COR-L47 (cell line): Measurements from ENCODE around the gene CMIP.

Source experiments
- DNase-seq: peaks from one replicate; lab custom pipeline; 2025; lab: John Stamatoyannopoulos, UW

Gene CMIP

DNA sequence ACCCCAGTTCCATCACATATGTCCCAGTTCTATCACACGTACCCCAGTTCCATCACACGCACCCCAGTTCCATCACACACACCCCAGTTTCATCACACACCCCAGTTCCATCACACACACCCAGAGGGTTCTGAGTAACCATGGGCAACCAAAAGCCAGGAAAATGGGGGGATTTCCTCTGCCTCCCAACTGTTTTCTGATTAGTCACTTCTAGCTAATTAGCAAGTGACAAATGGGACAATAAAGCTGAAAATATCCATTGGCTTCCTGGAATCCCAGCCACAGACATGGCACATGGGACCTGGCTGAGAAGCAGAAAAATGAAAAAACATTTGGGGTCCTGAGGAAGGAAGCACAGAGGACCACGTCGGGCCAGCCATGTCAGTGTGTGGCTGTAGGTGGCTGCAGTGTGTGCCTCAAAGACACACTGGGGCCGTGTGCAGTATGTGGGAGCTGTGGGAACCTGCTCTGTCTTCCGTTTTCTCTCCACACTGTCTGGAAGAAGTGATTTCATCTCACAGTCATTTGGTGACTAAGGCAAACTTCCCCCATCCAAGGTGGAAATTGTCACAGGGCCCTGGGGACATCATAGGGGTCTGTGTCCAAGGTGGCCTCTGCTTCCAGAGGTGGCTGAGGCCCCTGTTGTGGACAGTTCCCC is 106.7 kb downstream of the CMIP start:
- DNase-seq, result no peak

DNA sequence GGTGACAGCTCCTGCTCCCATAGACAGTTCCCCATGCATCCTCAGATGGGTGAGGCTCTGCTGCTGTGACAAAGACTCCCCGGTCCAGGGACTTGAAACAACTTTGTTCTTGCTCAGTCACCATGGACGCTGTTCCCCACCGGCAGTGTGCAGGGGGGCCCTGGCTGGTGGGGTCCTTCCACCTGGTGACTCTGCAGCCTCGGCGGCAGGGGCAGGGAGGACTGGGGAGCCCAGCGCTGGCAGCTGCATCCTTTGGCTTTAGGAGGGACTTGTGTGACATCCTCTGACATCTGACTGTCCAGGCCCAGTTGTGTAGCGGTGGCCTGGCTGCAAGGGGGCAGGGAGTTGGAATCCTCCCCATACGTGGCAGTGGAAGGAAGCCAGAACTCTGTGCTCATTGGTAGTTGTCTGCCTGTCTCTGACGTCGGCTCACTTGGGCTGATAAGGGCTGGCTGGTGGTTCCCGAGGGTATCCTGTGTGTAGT is 107.3 kb downstream of the CMIP start:
- DNase-seq, result no peak

- DNase-seq, result no peak
These were observed 108.1 kb downstream of the CMIP start for GRCh38 chr16:81552743-81553079.

GRCh38 chr16:81553080-81553813 is 108.6 kb downstream of the CMIP start:
- no peak for DNase-seq

DNA sequence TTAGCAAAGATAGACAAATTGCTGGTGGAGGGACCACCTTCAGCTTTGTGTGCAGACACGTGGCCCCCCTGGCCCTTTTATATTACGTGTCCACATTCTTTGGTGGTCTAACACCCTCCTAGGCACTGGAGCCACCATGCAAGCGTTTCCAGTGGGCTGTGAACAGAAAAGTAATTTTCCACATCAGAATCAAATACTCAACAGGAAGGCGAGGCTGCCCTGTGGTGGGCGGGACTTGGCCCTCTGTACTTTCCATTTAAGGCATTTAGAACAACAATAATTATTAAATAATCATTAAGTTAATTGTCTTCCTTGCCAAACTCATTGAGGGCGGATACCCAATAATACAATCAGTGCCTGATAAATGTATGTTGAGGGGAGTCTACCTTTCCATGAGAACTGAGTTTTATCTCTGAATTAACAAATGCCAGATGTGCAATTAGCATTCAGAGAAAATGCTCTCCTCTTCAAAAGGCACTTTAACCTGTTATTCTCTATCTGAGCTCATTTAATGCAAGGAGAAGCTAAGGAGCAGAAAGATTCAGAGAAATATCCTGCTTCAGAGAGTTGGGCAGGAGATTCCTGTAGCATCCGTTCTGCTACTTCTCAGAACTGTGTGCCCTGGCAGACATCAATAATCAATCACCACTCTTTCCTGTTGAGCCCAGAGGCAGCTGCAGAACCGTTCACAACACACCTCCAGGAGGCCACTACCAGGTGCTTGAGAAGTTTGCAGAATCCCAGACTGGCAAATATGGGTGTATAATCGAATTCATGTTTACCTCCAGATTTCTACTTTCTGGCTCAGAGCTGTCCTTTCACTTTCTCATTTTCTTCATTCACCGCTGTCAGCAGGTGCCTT is 109.4 kb downstream of the CMIP start:
- DNase-seq, result peak; percentile 6

DNA sequence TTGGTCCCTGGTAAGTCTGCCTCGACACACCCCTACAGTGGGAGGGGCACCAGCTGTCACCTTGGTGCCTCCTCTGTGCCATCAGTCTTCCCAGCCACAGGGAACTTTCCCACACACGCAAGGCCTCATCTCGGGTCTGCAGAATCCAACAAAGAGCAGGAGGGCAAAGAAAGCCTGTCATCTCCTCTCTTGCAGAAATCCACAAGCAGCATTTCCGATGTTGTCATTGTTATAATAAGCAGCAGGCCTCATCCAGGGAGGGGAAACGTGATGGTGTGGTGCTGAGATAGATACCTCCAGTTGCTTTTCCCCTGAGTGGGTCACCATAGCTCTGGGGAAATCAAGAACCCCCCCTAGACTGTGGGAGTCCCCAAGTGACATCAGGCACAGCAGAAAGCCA is 110.4 kb downstream of the CMIP start:
- no peak for DNase-seq

DNA sequence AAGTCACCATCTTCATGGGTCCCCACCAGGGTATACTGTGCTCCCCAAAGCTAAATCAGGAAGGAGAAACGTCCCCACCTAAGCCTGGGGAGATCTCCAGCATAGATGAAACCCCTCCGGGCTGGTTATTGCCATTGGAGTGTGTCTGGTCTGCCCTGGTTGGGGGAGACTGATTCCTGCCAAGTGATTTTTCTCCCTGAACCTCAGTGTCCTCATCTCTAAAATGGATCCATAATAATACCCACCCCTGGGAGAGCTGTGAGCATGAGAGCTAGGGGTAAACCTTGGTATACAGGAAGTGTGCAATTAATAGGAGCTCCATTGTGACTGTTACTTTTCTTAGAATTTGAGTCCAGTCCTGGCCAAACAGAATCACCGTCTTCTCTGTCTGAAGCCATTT is 111.1 kb downstream of the CMIP start:
- DNase-seq, result no peak

DNA sequence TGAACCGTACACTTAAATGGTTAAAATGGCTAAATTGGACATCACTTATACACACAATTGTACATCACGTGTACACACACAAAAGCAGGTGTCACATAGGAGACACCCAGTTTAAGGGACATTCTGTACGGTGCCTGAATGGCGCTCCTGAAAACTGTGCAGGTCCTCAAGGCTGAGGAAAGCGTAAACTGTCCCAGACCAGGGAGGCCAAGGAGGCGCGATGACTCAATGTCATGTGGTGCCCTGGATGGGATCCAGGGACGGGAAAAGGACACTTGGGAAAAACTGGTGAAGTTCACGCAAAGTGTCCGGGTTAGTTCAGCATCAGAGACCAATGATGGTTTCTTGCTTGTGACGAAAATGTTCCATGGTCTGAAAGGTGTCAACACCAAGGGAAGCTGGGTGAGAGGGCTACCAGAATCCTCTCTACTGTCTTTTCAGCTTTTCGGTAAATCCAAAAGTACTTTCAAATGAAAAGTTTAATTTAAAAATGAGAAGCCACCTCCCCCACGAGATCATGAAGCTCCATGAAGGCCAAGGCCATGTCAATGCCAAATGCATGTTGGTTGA is 112.2 kb downstream of the CMIP start:
- DNase-seq, result no peak

DNA sequence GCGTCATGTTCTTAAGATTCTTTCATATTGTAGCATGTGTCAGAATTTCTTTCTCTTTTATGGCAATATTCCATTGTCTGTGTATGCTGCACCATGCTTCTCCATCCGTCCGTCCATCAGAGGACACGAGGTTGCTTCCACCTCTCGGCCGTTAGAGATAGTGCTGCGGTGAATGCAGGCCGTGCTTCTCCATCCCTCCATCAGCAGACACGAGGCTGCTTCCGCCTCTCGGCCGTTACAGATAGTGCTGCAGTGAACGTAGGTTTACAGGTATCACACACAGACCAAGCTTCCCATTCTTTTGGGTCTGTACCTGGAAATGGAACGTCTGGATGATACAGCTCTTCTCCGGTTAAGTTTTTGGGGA is 113.5 kb downstream of the CMIP start:
- no peak for DNase-seq

DNA sequence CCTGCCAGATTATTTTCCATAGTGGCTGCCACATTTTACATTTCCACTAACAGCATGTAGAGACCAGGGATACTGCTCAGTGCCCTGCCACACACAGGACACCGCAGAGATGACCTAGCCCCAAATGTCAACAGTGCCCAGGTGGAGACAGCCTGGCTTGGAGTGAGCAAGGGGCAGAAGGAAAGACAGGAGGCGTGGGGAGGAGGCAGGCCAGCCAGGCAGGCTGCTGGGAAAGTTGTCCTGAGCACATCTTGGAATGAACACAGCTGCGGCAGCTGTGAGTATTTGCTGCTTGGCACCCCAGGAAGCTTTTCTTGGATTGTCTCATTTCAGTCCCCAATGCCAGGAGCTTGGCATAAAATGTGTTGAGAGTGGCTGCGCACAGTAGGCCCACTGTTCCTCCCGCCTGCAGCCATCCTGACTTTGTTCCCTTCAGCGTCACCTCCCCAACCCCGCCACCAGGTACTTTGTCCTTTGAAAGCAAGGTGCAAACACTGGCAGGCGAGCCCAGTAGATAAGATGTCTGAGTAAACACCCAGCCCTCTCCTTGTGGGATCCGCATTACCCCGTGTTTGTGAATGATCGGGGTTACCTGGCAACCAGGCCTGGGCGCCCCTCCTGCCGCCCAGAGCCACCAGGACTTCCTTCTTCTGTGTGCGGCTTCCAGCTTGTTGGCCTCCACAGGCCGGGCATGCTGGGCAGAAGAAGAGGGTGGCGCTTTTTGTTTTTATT is 114.0 kb downstream of the CMIP start:
- DNase-seq, result peak; percentile 77

DNA sequence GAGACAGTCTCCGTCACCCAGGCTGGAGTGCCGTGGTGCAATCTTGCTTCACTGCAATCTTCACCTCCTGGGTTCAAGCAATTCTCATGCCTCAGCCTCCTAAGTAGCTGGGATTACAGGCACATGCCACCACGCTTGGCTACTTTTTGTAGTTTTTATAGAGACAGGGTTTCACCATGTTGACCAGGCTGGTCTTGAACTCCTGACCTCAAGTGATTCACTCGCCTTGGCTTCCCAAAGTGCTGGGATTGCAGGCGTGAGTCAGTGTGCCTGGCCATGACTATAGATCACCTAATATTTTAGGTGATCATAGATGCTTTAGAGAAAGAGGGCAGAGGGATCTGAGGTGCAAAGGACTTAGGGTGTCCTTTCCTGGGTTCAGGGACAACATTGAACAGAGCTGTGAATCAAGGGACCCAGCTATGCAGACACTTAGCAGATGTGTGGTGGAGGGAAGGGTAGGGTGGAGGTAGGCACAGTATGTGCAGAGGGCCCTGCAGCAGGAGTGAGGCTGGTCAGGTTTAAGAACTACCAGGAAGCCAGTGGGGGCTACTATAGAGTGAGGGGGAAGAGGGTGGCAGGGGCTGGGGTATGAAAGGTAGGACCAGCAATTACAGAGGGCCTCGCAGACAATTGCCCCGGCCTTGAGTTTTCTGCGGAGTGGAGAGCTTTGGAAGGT is 116.5 kb downstream of the CMIP start:
- DNase-seq, result no peak

- DNase-seq, result no peak
These were observed 117.7 kb downstream of the CMIP start for GRCh38 chr16:81562174-81562849.

GRCh38 chr16:81562926-81563325 is 118.3 kb downstream of the CMIP start:
- no peak for DNase-seq

GRCh38 chr16:81564421-81564911 is 119.9 kb downstream of the CMIP start:
- DNase-seq, result no peak

GRCh38 chr16:81565321-81566028 is 120.9 kb downstream of the CMIP start:
- DNase-seq, result no peak

DNA sequence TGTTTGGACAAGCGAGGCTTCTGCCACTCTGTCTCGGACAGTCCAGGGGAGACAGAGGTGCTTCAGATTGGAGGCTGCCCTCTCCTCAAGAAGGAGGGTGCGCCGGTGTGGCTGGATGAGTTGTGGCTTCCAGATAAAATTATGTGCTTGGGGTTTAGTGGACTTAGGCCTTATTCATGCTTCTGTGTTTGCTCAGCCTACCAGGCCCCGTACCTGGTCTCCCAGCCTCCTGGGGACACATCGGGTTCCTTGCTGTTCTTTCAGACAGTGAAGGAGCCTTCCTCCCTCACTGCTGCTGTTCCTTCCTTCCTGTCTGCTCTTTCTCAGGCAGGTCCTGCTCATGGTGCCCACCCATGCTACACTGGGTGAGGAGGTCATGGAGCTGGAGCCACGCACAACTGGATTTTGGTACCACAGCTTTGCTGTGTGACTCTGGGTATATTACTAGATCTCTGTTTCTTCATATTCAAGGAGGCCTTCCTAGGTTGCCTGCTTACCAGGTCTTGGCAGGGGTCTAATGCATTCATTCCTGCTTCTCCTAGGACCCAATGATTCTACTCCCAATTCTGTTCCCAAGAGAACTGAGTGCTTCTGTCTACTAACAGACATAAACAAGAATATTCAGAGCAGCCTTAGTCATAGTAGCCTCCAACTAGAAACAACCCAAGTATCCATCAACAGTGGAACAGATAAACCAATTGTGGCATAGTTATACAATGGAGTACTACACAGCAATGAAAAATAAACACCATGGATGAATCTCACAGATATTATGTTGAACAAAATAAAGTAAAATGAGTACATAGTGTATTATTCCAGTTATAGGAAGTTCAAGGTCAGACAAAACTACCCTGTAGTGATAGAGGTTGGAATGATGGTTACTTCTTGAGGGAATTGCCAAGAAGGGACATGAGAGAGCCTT is 121.7 kb downstream of the CMIP start:
- no peak for DNase-seq

GRCh38 chr16:81567087-81567486 is 122.5 kb downstream of the CMIP start:
- no peak for DNase-seq

GRCh38 chr16:81567987-81568748 is 123.6 kb downstream of the CMIP start:
- DNase-seq, result no peak
